BLaER1 (cell line): ENCODE data around the gene SYT3.

Source experiments
- H3K27ac ChIP-seq: shearing (Covaris generic); formaldehyde crosslinking; 2 replicates; pipeline ENCODE4 v1.8.1; 2022
- H3K27me3 ChIP-seq: shearing (Covaris generic); formaldehyde crosslinking; 2 replicates; pipeline ENCODE4 v1.8.1; 2022
- H3K36me3 ChIP-seq: shearing (Covaris generic); formaldehyde crosslinking; 2 replicates; pipeline ENCODE4 v1.8.1; 2022
- H3K4me1 ChIP-seq: shearing (Covaris generic); formaldehyde crosslinking; 2 replicates; pipeline ENCODE4 v1.8.1; 2022
- H3K4me2 ChIP-seq: shearing (Covaris generic); formaldehyde crosslinking; 2 replicates; pipeline ENCODE4 v1.8.1; 2022
- H3K4me3 ChIP-seq: shearing (Covaris generic); formaldehyde crosslinking; 2 replicates; pipeline ENCODE4 v1.8.1; 2022
- H3K9ac ChIP-seq: shearing (Covaris generic); formaldehyde crosslinking; 2 replicates; pipeline ENCODE4 v1.8.1; 2022
- H3K9me3 ChIP-seq: shearing (Covaris generic); formaldehyde crosslinking; 2 replicates; pipeline ENCODE4 v1.8.1; 2022
- H4K20me1 ChIP-seq: shearing (Covaris generic); formaldehyde crosslinking; 2 replicates; pipeline ENCODE4 v1.8.1; 2022
- Cebpa-rat ChIP-seq: shearing (Covaris generic); IDR thresholded peaks from 2 replicates; pipeline ENCODE4 v1.8.1; 2022

SYT3 gene

DNA sequence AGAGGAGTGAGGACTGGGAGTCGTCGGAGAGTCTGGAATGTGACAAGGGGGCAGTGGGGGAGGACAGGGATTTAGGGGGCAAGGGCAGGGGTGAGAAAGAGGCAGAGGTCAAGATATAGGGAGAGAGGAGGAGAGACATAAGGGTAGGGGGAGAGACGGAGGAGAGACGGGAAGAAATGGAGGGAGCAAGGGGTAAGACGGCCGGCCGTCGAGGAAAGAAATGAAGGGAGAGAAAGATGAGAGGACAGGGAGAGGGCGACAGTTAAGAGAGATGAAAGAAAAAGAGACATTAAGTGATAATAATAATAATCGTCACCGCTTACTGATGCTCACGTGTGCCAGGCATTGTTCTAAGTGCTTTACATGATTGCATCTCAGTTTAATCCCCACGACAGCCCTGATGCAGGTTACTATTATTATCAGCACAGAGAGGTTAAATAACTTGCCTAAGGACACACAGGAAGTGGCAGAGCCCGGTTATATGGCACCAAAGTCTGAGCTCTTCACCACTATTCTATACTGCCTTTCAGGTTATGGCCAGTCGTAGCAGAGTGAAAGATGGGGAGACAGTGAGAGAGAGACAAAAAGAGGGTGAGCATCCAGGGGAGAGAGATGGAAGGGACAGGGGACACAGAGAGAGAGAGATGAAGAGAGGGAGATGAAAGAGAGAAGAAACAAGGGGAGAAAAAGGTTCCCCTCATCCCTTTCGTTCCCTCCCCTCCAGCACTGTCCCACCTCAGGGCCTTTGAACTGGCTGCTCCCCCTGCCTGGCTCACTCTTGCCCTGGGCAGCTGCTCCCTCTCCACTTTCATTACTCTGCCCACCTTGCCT lies 23.2 kb upstream of the SYT3 start:
- Histone ChIP-seq H3K9ac (no peak overlapping the region), H3K4me3 (no peak overlapping the region), H3K4me2 (no peak overlapping the region), H4K20me1 (peaks cover 80% of the 10 kb centered on the region), H3K27me3 (peaks cover 30% of the 10 kb centered on the region), H3K36me3 (peaks cover 19% of the 10 kb centered on the region), H3K27ac (no peak overlapping the region), H3K4me1 (peaks cover 33% of the 10 kb centered on the region), H3K9me3 (no peaks in the 10 kb centered on the region; the same call in 1 of the 2 replicates)
- TF ChIP-seq Cebpa-rat = no peak

DNA sequence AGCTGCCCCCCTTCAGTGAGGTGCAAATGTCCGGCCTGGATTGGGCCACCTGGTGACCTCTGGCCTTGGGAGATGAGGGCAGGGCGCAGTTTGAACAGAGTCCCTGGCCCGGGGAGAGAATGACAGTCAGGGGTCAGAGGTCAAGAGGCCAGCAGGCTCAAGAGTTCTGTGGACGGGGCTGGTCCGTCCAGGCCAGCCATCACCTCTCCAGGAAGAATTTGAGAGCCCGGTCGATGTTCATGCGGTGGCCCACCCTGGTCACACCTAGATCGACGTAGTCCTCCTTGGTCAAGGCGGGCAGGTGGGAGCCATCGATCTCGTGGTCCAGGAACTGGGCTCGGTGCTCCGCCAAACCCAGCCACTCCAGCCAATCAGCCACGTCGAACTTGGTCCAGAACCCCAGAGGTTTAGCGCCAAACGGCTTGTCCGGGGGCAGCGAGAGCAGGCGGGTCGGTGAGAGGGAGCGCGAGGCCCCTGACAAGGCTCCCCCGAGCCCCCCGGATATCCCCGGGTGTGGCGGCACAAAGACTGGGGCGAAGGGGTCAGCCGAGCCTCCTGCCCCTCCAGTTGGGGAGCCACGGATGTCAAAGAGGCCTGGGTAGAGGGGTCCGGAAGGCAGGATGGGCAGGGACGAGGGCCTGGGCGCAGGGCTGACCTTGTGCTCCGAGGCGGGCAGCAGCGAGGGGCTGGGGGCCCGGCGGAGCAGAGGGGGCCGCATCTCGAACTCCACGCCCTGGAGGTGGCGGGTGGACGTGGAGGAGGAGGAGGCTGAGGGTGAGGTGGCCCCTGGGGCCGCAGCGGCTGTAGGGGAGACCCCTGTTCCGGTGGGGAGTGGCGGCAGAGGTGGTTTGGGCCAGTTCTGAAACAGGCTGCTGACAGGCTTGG lies 22.3 kb upstream of the SYT3 start:
- peaks cover 21% of the 10 kb centered on the region for H3K27me3 ChIP-seq
- H3K4me2 ChIP-seq = peak overlapping the region; percentile 64
- no peak overlapping the region for H3K9ac ChIP-seq
- TF ChIP-seq Cebpa-rat = no peak
- peaks cover 71% of the 10 kb centered on the region for H4K20me1 ChIP-seq
- H3K4me1 ChIP-seq = peaks cover 41% of the 10 kb centered on the region
- H3K36me3 ChIP-seq = peaks cover 17% of the 10 kb centered on the region
- H3K27ac ChIP-seq = no peak overlapping the region
- no peak overlapping the region for H3K4me3 ChIP-seq
- no peaks in the 10 kb centered on the region; the same call in 1 of the 2 replicates for H3K9me3 ChIP-seq

DNA sequence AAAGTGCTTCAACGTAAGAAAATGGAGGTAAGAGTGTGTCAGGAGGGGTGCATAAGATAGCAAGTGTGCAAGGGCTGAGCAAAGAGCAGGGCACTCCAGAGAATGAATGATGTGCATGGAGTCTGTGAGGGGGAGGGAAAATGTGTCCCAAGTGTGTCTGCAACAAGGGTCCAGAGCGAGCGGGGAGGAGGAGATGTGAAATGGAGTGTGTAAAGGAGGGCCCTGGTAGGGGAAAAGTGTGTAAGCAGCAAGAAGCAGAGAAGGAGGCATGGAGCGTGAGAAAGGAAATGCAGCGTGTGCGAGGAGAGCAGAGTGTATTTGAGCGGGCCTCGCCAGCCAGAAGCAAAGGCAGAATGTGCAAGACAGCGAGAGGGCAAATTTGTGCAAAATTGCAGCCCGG lies 21.3 kb upstream of the SYT3 start:
- no peak for TF ChIP-seq Cebpa-rat
- no peaks in the 10 kb centered on the region; the same call in 1 of the 2 replicates for H3K9me3 ChIP-seq
- peaks cover 41% of the 10 kb centered on the region for H3K4me1 ChIP-seq
- peak overlapping the region; percentile 64 for H3K4me2 ChIP-seq
- no peak overlapping the region for H3K9ac ChIP-seq
- H3K36me3 ChIP-seq = peaks cover 17% of the 10 kb centered on the region
- H4K20me1 ChIP-seq = peaks cover 62% of the 10 kb centered on the region
- no peak overlapping the region for H3K27ac ChIP-seq
- peaks cover 11% of the 10 kb centered on the region for H3K27me3 ChIP-seq
- H3K4me3 ChIP-seq = no peak overlapping the region

DNA sequence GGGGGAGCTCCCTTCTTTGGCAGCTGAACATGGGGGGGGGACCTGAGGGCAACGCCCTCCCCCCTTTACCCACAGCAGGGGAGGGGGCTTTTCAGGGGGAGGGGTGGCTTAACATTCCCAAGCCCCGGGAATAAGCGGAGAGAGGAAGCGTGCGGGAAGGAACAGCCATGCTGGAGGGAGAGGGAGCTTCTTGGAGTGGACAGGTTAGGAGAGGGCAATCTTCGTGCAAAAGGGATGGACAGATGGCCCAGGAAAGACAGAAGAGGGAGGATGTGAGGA lies 20.3 kb upstream of the SYT3 start:
- Histone ChIP-seq H3K4me2 (peak overlapping the region; percentile 64), H3K4me1 (peaks cover 39% of the 10 kb centered on the region), H3K4me3 (no peak overlapping the region), H4K20me1 (peaks cover 53% of the 10 kb centered on the region), H3K9me3 (peaks cover 1% of the 10 kb centered on the region; the same call in 1 of the 2 replicates), H3K9ac (no peak overlapping the region), H3K36me3 (peaks cover 12% of the 10 kb centered on the region), H3K27ac (no peak overlapping the region), H3K27me3 (0 out of 2 replicates have a peak, but pooled peaks cover 1% of the 10 kb centered on the region)
- no peak for TF ChIP-seq Cebpa-rat

DNA sequence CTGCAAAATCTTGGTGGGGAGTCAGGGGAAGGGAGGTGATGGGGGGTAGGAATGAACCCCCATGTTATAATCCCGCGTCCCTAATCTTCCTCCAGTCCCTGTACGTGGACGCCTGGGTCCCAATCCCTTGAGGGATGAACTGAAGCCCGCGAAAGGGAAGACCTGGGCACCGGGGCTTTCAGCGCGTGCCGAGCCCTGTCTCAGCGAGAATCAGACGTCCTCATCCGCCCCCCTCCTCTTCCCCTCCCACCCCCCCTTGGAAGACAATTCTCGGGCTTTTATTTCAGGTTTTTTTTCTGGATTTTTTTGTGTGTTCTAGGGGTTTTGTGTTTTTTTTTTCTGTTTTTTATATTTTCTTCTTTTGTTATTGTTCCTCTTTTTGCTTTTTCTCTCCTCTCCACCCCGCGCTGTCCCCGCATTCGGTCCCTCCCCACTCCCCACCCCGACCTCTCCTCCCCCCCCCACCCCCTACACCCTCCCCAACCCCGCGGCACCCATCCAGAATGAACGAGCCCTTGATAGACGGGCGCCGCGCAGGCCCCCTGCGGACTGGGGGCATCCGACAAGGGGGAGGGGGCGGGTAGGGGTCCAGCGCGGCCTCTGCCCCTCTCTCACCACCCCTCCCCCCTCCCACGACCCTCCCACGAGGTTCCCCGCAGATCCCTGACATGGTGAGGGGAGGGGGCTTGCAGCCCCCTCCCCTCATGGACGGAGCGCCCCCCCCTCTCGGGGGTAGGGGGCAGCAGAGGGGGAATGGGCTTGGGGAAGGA lies 19.8 kb upstream of the SYT3 start:
- Histone ChIP-seq H3K27me3 (no peaks in the 10 kb centered on the region), H4K20me1 (peaks cover 48% of the 10 kb centered on the region), H3K4me1 (peaks cover 39% of the 10 kb centered on the region), H3K9ac (no peak overlapping the region), H3K4me2 (peak overlapping the region; percentile 97), H3K27ac (no peak overlapping the region), H3K9me3 (peaks cover 6% of the 10 kb centered on the region; the same call in 1 of the 2 replicates), H3K36me3 (peaks cover 10% of the 10 kb centered on the region), H3K4me3 (peak overlapping the region; percentile 80)
- no peak for TF ChIP-seq Cebpa-rat

DNA sequence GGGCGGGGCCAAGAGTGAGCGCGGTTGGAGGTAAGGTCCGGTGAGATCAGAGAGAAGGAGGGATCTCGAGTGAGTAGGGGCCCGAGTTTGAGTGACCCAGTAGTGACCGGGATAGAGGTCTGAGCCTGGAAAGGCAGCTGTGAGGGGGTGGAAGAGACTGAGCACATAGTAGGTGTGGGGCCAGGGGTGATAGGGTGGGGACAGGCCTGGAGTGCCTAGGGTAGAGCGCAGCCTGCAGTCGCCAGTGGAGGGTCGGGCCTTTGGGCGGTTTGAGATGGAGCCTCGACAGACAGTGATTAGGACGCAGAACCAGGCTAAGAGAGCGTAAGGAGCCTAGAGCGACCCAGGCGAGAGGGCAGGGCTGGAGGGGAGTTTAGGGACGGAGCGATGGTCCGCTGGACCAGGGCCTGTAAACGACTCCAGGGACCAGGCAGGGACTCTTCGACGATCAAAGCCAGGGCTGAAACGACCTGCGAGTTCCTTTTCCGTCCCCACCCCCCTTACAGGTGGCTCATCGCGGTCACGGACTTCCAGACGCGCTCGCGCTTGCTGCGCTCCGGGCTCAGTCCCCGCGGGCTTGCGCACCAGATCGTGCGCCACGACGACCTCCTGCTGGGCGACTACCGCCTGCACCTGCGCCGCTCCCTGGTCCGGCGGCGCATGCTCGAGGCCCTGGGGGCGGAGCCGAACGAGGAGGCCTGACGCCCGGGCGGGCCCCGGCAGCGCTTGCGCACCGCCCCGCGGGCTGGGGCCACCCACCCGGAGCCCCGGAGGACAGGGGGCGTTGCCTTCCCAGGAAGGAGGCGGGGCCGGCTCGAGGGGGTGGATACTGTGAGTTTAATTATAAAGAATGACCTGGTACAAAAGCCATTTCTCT lies 19.0 kb upstream of the SYT3 start:
- H3K27ac ChIP-seq = peak overlapping the region; percentile 95
- H3K4me2 ChIP-seq = peak overlapping the region; percentile 97
- TF ChIP-seq Cebpa-rat = no peak
- peaks cover 6% of the 10 kb centered on the region; the same call in 1 of the 2 replicates for H3K9me3 ChIP-seq
- H3K4me3 ChIP-seq = peak overlapping the region; percentile 80
- H3K36me3 ChIP-seq = peaks cover 10% of the 10 kb centered on the region
- H3K9ac ChIP-seq = peak overlapping the region; percentile 86
- peaks cover 39% of the 10 kb centered on the region for H4K20me1 ChIP-seq
- peaks cover 39% of the 10 kb centered on the region for H3K4me1 ChIP-seq
- H3K27me3 ChIP-seq = no peaks in the 10 kb centered on the region

DNA sequence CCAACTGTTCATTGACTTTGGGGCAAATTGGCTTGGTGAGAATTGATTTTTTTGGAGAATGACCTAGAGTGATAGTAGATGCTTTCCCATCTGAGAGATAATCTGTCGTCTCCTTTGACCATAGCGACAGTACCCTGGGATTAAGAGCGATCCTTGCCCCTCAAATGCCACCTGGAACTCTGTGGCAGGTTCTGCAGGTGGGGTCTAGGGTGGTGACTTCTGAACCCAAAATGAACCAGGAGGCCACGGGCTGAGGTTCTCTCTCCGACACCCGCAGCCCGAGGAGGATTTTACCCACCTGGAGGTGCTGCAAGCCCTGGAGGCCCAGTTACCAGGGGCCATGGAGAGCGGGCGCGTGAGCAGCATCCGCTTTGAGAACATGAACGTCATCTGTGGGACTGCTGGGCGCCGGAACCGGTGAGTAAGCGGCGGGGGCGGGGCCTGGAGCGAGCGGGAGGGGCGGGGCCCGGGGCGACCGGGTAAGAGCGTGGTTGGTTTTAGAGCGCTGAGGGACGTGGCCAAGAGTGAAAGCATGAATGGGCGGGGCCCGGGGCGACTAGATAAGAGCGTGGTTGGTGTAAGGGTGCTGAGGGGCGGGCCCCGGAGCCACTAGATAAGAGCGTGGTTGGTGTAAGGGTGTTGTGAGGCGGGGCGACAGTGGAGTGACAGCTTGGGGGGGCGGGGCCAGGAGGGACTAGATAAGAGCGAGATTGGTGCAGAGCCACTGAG lies 18.2 kb upstream of the SYT3 start:
- Histone ChIP-seq H3K4me3 (peak overlapping the region; percentile 80), H3K27me3 (no peaks in the 10 kb centered on the region), H3K4me2 (peak overlapping the region; percentile 97), H3K36me3 (peaks cover 10% of the 10 kb centered on the region), H3K9me3 (peaks cover 6% of the 10 kb centered on the region; the same call in 1 of the 2 replicates), H3K4me1 (peaks cover 39% of the 10 kb centered on the region), H3K27ac (peak overlapping the region; percentile 95), H3K9ac (peak overlapping the region; percentile 86), H4K20me1 (peaks cover 31% of the 10 kb centered on the region)
- TF ChIP-seq Cebpa-rat = no peak

DNA sequence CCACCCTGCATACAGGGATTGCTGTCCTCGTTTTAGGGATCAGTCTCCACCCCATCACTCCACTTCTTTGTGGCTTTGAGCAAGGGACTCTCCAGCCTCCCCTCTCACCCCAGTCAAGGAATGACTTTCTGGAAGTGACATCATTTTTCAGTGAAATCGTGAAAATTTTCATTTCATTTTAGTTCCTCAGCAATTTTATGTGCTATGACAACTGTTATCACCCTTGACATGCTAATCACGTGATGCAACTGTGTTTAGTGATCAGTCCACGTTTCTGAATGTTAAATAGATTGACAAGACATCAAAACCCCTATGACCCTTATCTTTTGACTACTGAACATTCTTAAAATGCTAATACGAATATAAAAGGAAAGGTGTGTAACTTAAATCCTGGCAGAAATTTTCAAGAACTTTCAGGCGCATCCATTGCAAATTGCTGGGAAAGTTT lies 17.6 kb upstream of the SYT3 start:
- Histone ChIP-seq H3K9ac (peak overlapping the region; percentile 76; the same call in 1 of the 2 replicates), H3K4me3 (peak overlapping the region; percentile 67), H3K36me3 (peaks cover 8% of the 10 kb centered on the region), H4K20me1 (peaks cover 25% of the 10 kb centered on the region), H3K27ac (no peak overlapping the region), H3K9me3 (peaks cover 6% of the 10 kb centered on the region; the same call in 1 of the 2 replicates), H3K4me2 (peak overlapping the region; percentile 94), H3K27me3 (no peaks in the 10 kb centered on the region), H3K4me1 (peaks cover 37% of the 10 kb centered on the region)
- no peak for TF ChIP-seq Cebpa-rat
